GM12878 (cell line): Measurements from ENCODE around the gene NELL1. TPM values are rescaled to one million over a fixed set of nuclear protein-coding genes. Genes with fewer than 3 reads are reported as not detected.

Experiments used
- ATAC-seq: fragments of 200-7000 bp; cut with Tn5 transposase; 3 replicates; pipeline ENCODE4 v1.9.1; 2020; ENCODE audit warnings: mild to moderate bottlenecking, moderate library complexity
- BruUV-seq: library from RNA; stranded (reverse); fragments of 400-500 nt; replicated peaks from 2 replicates; lab custom pipeline; 2021; lab: Mats Ljungman, UMichigan
- CTCF ChIA-PET: fragments of 300-600 bp; sonication (Branson Sonifier 250); formaldehyde crosslinking; extraction: SDS; loops from one replicate; lab custom pipeline; 2021; ENCODE audit warnings: inconsistent platforms; lab: Yijun Ruan, JAX
- POLR2A ChIA-PET: fragments of 350-600 bp; formaldehyde crosslinking; extraction: SDS; loops from one replicate; lab custom pipeline; 2021; ENCODE audit warnings: inconsistent platforms; lab: Charles Lee
- RAD21 ChIA-PET: fragments of 300-600 bp; sonication (Branson Sonifier 250); formaldehyde crosslinking; loops from one replicate; lab custom pipeline; 2023; ENCODE audit warnings: antibody characterized with exemption; ENCODE audit not compliant: unreplicated experiment; lab: Charles Lee
- SMC1A ChIA-PET: fragments of 300-600 bp; sonication (Branson Sonifier 250); formaldehyde crosslinking; loops from one replicate; lab custom pipeline; 2023; ENCODE audit not compliant: unreplicated experiment, uncharacterized antibody; lab: Charles Lee
- DNase-seq: peaks from one replicate; pipeline ENCODE4 v3.0.0-alpha.2; 2011; ENCODE audit warnings: low read depth, low spot score
- FAIRE-seq: peaks from 3 replicates; lab custom pipeline; 2011; peaks lifted over from hg19 to GRCh38; lab: Jason Lieb, UNC
- H2AFZ ChIP-seq: 2 replicates; pipeline ENCODE4 v1.6.0; 2011; ENCODE audit warnings: low read depth, low read length, control low read depth; ENCODE audit not compliant: control insufficient read depth
- H3K27ac ChIP-seq: 2 replicates; pipeline ENCODE4 v1.5.1; 2011; ENCODE audit warnings: control low read depth; ENCODE audit not compliant: control insufficient read depth, insufficient read depth
- H3K27me3 ChIP-seq, 2 experiments: replicated peaks in 1 of 2; 2 replicates each; pipeline versions ENCODE4 v1.6.0 to v1.6.1; 2011; ENCODE audit warnings: low read length in 1 of 2; ENCODE audit not compliant: control insufficient read depth in 2 of 2, insufficient read depth in 2 of 2
- H3K36me3 ChIP-seq, 2 experiments: 2 replicates each; pipeline ENCODE4 v1.5.1; 2011; ENCODE audit warnings: low read length in 1 of 2; ENCODE audit not compliant: control insufficient read depth in 2 of 2, insufficient read depth in 2 of 2
- H3K4me1 ChIP-seq: 2 replicates; pipeline ENCODE4 v1.6.1; 2011; ENCODE audit warnings: mild to moderate bottlenecking, low read length, moderate library complexity, mixed read lengths; ENCODE audit not compliant: control insufficient read depth, insufficient read depth
- H3K4me2 ChIP-seq: 2 replicates; pipeline ENCODE4 v1.6.0; 2011; ENCODE audit warnings: control low read depth; ENCODE audit not compliant: control insufficient read depth, insufficient read depth
- H3K4me3 ChIP-seq: fragments of 200-600 bp; sonication (generic); 2 replicates; pipeline ENCODE4 v1.5.1; 2016
- H3K79me2 ChIP-seq: 2 replicates; pipeline ENCODE4 v1.6.0; 2011; ENCODE audit warnings: low read length; ENCODE audit not compliant: control insufficient read depth, insufficient read depth
- H3K9ac ChIP-seq: 2 replicates; pipeline ENCODE4 v1.8.0; 2011; ENCODE audit warnings: low read length, control low read depth, mixed read lengths; ENCODE audit not compliant: control insufficient read depth, insufficient read depth
- H3K9me3 ChIP-seq: replicated peaks from 3 replicates; pipeline ENCODE4 v1.5.1; 2011; ENCODE audit warnings: mild to moderate bottlenecking, low read length; ENCODE audit not compliant: control insufficient read depth, insufficient read depth
- H4K20me1 ChIP-seq: 2 replicates; pipeline ENCODE4 v1.6.0; 2011; ENCODE audit not compliant: control insufficient read depth, insufficient read depth
- ATF7 ChIP-seq: fragments of 450-650 bp; IDR thresholded peaks from 2 replicates; pipeline ENCODE4 v1.6.1; 2016; ENCODE audit warnings: low read depth, mild to moderate bottlenecking
- BACH1 ChIP-seq: fragments of 450-650 bp; IDR thresholded peaks from 2 replicates; pipeline ENCODE4 v1.6.1; 2017; ENCODE audit warnings: mild to moderate bottlenecking, borderline replicate concordance
- HDGF ChIP-seq: fragments of 450-650 bp; IDR thresholded peaks from 2 replicates; pipeline ENCODE4 v1.6.1; 2016; ENCODE audit warnings: antibody characterized with exemption
- MEF2B ChIP-seq: fragments of 450-650 bp; IDR thresholded peaks from 2 replicates; pipeline ENCODE4 v1.6.1; 2018; ENCODE audit warnings: mild to moderate bottlenecking, moderate library complexity; ENCODE audit not compliant: partially characterized antibody, poor library complexity, severe bottlenecking
- MYB ChIP-seq: fragments of 150-350 bp; IDR thresholded peaks from 2 replicates; pipeline ENCODE4 v1.6.1; 2014; ENCODE audit warnings: mild to moderate bottlenecking, low read depth, low read length, borderline replicate concordance
- NFYA ChIP-seq: IDR thresholded peaks from 2 replicates; pipeline ENCODE4 v1.6.1; 2011; ENCODE audit warnings: low read depth, mild to moderate bottlenecking, low read length, improper control_type of control experiment, borderline replicate concordance
- POLR2AphosphoS5 ChIP-seq: IDR thresholded peaks from 2 replicates; pipeline ENCODE4 v1.6.1; 2011; ENCODE audit warnings: mild to moderate bottlenecking, low read length, inconsistent platforms
- REST ChIP-seq: IDR thresholded peaks from 2 replicates; pipeline ENCODE4 v1.6.1; 2012; ENCODE audit warnings: mild to moderate bottlenecking, low read depth, low read length
- ZBED1 ChIP-seq: IDR thresholded peaks from 2 replicates; pipeline ENCODE4 v1.6.1; 2016; ENCODE audit warnings: borderline replicate concordance
- ZBTB4 ChIP-seq: fragments of 450-650 bp; formaldehyde crosslinking; IDR thresholded peaks from 2 replicates; pipeline ENCODE4 v1.4.0; 2022; ENCODE audit warnings: mild to moderate bottlenecking, moderate library complexity
- WGBS: methylation state at CpG from one replicate; pipeline ENCODE4 v1.1.6; 2016; ENCODE audit warnings: low lambda C conversion rate; ENCODE audit not compliant: insufficient replicate concordance, insufficient coverage; ENCODE audit errors: missing lambda C conversion rate; 5-methylcytosine and 5-hydroxymethylcytosine counted together
- in situ Hi-C: fragments of 300-500 bp; cut with MboI; formaldehyde crosslinking; loops from 9 replicates; pipeline ENCODE4 v1.14.3; 2018; ENCODE audit warnings: mixed read lengths
- intact Hi-C: fragments of 100-400 bp; cut with micrococcal nuclease; formaldehyde crosslinking; loops from one replicate; pipeline ENCODE4 v1.14.2; 2022; ENCODE audit not compliant: unreplicated experiment
- polyA plus RNA-seq, 11 experiments: library from polyadenylated mRNA; depleted of rRNA in 4 of 11; unstranded in 6 of 11; stranded (reverse) in 5 of 11; fragments of >200 nt; fragmentation: Nextera tagmentation in 4 of 11; fragmentation: Illumina TruSeq in 1 of 11; extraction: Ambion mirVana in 4 of 11; extraction: Trizol in 1 of 11; gene quantifications; 1 replicate in 1 of 11; 2 replicates in 10 of 11; pipeline versions ENCODE4 v1.2.1 to v1.2.3, GENCODE V29; 2011 to 2016; ENCODE audit warnings: inconsistent platforms in 2 of 11, missing spikeins in 2 of 11, low read depth in 1 of 11
- total RNA-seq, 4 experiments: library from RNA; depleted of rRNA in 3 of 4; stranded (reverse); fragments of >200 nt in 3 of 4; fragmentation: Illumina TruSeq in 1 of 4; extraction: Trizol in 1 of 4; gene quantifications; 2 replicates each; pipeline versions ENCODE4 v1.2.1 to v1.2.3, GENCODE V29; 2013 to 2021
- TF ChIP-seq, protein P1 (sequence below): fragments of 450-650 bp; IDR thresholded peaks from 2 replicates; pipeline ENCODE4 v1.6.1; 2017; ENCODE audit warnings: antibody characterized with exemption, mild to moderate bottlenecking, moderate library complexity

NELL1 gene
- total and polyA plus RNA-seq, 10 of the 15 experiments (the other 5 are each of a cell fraction or from before 2014, with no cell fraction given), result 0.02 to 0.12 TPM; not detected in 8

- TF ChIP-seq, protein P1, sequence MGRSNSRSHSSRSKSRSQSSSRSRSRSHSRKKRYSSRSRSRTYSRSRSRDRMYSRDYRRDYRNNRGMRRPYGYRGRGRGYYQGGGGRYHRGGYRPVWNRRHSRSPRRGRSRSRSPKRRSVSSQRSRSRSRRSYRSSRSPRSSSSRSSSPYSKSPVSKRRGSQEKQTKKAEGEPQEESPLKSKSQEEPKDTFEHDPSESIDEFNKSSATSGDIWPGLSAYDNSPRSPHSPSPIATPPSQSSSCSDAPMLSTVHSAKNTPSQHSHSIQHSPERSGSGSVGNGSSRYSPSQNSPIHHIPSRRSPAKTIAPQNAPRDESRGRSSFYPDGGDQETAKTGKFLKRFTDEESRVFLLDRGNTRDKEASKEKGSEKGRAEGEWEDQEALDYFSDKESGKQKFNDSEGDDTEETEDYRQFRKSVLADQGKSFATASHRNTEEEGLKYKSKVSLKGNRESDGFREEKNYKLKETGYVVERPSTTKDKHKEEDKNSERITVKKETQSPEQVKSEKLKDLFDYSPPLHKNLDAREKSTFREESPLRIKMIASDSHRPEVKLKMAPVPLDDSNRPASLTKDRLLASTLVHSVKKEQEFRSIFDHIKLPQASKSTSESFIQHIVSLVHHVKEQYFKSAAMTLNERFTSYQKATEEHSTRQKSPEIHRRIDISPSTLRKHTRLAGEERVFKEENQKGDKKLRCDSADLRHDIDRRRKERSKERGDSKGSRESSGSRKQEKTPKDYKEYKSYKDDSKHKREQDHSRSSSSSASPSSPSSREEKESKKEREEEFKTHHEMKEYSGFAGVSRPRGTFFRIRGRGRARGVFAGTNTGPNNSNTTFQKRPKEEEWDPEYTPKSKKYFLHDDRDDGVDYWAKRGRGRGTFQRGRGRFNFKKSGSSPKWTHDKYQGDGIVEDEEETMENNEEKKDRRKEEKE, result no peak
- no peak for TF ChIP-seq ATF7
- TF ChIP-seq POLR2AphosphoS5, result no peak
- no peak for TF ChIP-seq ZBED1
- TF ChIP-seq HDGF, result no peak
- no peak for TF ChIP-seq BACH1
- TF ChIP-seq MEF2B, result no peak
- no peak for TF ChIP-seq MYB
Measured at GRCh38 chr11:20966489-20966888, 297.1 kb downstream of the NELL1 start (continued).

- FAIRE-seq (no peak), DNase-seq (no peak), ATAC-seq (no peak)
- ChIA-PET CTCF (no interaction called here), RAD21 (no interaction called here), SMC1A (interaction anchor here (1.4 kb wide), 1 partner anchor 20 kb away, joined by 4 read pairs; no protein-coding TSS in a partner anchor), POLR2A (no interaction called here)
- Histone ChIP-seq H3K79me2 (no peaks in the 10 kb centered on the region), H3K36me3 (no peaks in the 10 kb centered on the region), H3K4me1 (no peaks in the 10 kb centered on the region), H3K9me3 (no peaks in the 10 kb centered on the region), H3K27ac (no peak overlapping the region), H3K4me3 (no peak overlapping the region), H3K4me2 (no peak overlapping the region), H4K20me1 (no peaks in the 10 kb centered on the region), H2AFZ (no peak overlapping the region), H3K9ac (no peak overlapping the region), H3K27me3 (no peaks in the 10 kb centered on the region)
- in situ Hi-C loops (no loop called here), intact Hi-C loops (no loop called here)
- WGBS, result 6% methylated on average over 7 of the region's 7 CpGs
- BruUV-seq, result no TSS peak
- TF ChIP-seq ZBTB4 (CRISPR knock-in tag) (no peak), NFYA (no peak), REST (peak; percentile 66; the same call in 1 of the 2 replicates)
Measured at GRCh38 chr11:20973940-20974559, 304.7 kb downstream of the NELL1 start.
